Cardiac muscle cell (in vitro differentiated cells and primary cell): ENCODE data around the gene TOR1B. TPM values are rescaled to one million over a fixed set of nuclear protein-coding genes. Genes with fewer than 3 reads are reported as not detected.
"Not testable (repeated sequence)": the region's sequence is repeated elsewhere in the genome, so short reads cannot be mapped to it uniquely, and the experiment has no call there.

Experiments used
- DNase-seq, 2 donors: peaks; one replicate each; pipeline versions ENCODE4 v3.0.0 to v3.0.0-alpha.2; 2010 to 2017; ENCODE audit warnings: low read depth in 1 of 2, low spot score in 1 of 2
- H3K27ac ChIP-seq: fragments of 200-600 bp; sonication (generic); 2 replicates; pipeline ENCODE4 v1.5.1; 2016
- H3K27me3 ChIP-seq: fragments of 200-600 bp; sonication (generic); 2 replicates; pipeline ENCODE4 v1.6.0; 2016; ENCODE audit warnings: control low read depth
- H3K36me3 ChIP-seq: fragments of 200-600 bp; sonication (generic); 2 replicates; pipeline ENCODE4 v1.5.1; 2016; ENCODE audit warnings: control low read depth
- H3K4me1 ChIP-seq: fragments of 200-600 bp; sonication (generic); 2 replicates; pipeline ENCODE4 v1.8.1; 2017; ENCODE audit warnings: low read depth, mild to moderate bottlenecking, mixed run types
- H3K4me3 ChIP-seq: fragments of 200-600 bp; sonication (generic); 2 replicates; pipeline ENCODE4 v1.5.1; 2016; ENCODE audit warnings: mild to moderate bottlenecking
- H3K9me3 ChIP-seq: fragments of 200-600 bp; sonication (generic); 2 replicates; pipeline ENCODE4 v1.5.1; 2017; ENCODE audit warnings: low read depth, mild to moderate bottlenecking, control low read depth
- CTCF ChIP-seq: IDR thresholded peaks from 2 replicates; pipeline ENCODE4 v1.5.1; 2012; ENCODE audit warnings: low read depth, mild to moderate bottlenecking, low read length
- polyA plus RNA-seq: library from polyadenylated mRNA; unstranded; fragments of >200 nt; fragmentation: Nextera tagmentation; extraction: Ambion mirVana; gene quantifications from 2 replicates; pipeline ENCODE4 v1.2.1, GENCODE V29; 2016
- total RNA-seq: library from RNA; depleted of rRNA; stranded (reverse); fragments of >200 nt; gene quantifications from 2 replicates; pipeline ENCODE4 v1.2.3, GENCODE V29; 2016

The TOR1B gene
- total and polyA plus RNA-seq, 2 experiments from 2014 or later: 12.7 to 18.0 TPM

GRCh38 chr9:129778469-129778868, 24.5 kb upstream of the TOR1B start:
- DNase-seq: no peak
- Histone ChIP-seq H3K9me3 (no peaks in the 10 kb centered on the region), H3K4me1 (no peaks in the 10 kb centered on the region), H3K27me3 (no peaks in the 10 kb centered on the region), H3K4me3 (no peak overlapping the region), H3K27ac (no peak overlapping the region), H3K36me3 (no peaks in the 10 kb centered on the region)
- TF ChIP-seq CTCF: no peak

- Histone ChIP-seq H3K9me3 (no peaks in the 10 kb centered on the region), H3K27me3 (no peaks in the 10 kb centered on the region), H3K27ac (no peak overlapping the region), H3K4me1 (no peaks in the 10 kb centered on the region), H3K4me3 (no peak overlapping the region), H3K36me3 (no peaks in the 10 kb centered on the region)
- no peak for TF ChIP-seq CTCF
- DNase-seq: no peak
These were observed 23.3 kb upstream of the TOR1B start for GRCh38 chr9:129779560-129780190.

GRCh38 chr9:129781131-129781530, 21.9 kb upstream of the TOR1B start:
- Histone ChIP-seq H3K27ac (no peak overlapping the region), H3K4me1 (no peaks in the 10 kb centered on the region), H3K4me3 (no peak overlapping the region), H3K27me3 (no peaks in the 10 kb centered on the region), H3K9me3 (no peaks in the 10 kb centered on the region), H3K36me3 (no peaks in the 10 kb centered on the region)
- no peak for DNase-seq
- TF ChIP-seq CTCF: no peak

GRCh38 chr9:129781981-129782380, 21.0 kb upstream of the TOR1B start:
- DNase-seq: peak in 1 of 2 donors; percentile 53

GRCh38 chr9:129783516-129784361, 19.2 kb upstream of the TOR1B start:
- peak; percentile 90 for TF ChIP-seq CTCF
- DNase-seq: peak; percentile 82 to 86
- Histone ChIP-seq H3K27me3 (peaks cover 9% of the 10 kb centered on the region), H3K27ac (no peak overlapping the region), H3K4me1 (no peaks in the 10 kb centered on the region), H3K36me3 (no peaks in the 10 kb centered on the region), H3K4me3 (no peak overlapping the region), H3K9me3 (no peaks in the 10 kb centered on the region)

More at GRCh38 chr9:129781981-129782380, 21.0 kb upstream of the TOR1B start:
- Histone ChIP-seq H3K9me3 (no peaks in the 10 kb centered on the region), H3K4me3 (no peak overlapping the region), H3K27me3 (peaks cover 4% of the 10 kb centered on the region), H3K36me3 (no peaks in the 10 kb centered on the region), H3K4me1 (no peaks in the 10 kb centered on the region), H3K27ac (no peak overlapping the region)
- TF ChIP-seq CTCF: no peak

- not testable (repeated sequence) for H3K27me3 ChIP-seq, H3K27ac ChIP-seq, DNase-seq, H3K36me3 ChIP-seq, H3K4me3 ChIP-seq, H3K9me3 ChIP-seq, H3K4me1 ChIP-seq
These were observed 18.0 kb upstream of the TOR1B start for GRCh38 chr9:129784970-129785369.
